ENCODE measurements around the gene MEF2C.

Gene MEF2C

DNA sequence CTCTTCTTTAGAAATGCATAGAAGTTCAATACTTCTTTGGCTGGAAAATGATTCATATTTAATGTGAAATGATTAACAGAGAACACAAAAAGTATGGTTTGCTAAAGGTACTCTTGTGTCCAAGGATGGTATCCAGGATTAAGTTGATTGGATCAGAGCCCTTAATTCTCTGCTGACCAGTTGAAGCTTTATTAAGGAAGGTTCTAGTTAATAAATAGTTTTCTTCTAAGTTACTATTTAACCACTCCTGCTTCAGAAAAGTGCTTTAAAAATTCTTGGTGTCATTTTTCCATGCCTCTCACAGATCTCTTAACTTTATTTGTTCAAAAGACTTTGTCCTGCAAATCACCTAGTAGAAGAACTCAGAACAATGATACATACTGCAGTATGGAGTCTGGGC lies 134.3 kb downstream of the MEF2C start:
- DNase-seq: no peak

DNA sequence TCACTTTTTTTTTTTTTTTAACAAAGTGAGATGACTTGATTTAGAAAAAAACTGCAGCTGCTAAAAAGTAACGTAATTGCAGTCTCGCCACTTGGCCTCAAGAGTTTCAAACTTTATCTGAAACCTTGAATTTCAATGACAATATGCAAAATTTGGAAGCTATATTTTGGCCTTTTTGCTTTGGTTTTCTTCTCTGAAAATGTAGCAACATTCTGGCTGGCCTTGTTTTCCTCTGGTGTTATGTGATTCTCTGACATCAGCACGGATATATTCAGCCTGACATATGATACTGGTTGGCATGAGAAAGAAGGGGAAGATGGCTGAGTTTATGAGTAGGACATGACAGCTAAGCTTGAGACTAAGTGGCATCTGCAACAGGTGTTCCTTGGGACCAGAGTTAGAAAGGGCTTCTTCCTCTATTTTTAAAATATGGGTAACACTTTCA lies 136.5 kb downstream of the MEF2C start:
- DNase-seq: no peak

DNA sequence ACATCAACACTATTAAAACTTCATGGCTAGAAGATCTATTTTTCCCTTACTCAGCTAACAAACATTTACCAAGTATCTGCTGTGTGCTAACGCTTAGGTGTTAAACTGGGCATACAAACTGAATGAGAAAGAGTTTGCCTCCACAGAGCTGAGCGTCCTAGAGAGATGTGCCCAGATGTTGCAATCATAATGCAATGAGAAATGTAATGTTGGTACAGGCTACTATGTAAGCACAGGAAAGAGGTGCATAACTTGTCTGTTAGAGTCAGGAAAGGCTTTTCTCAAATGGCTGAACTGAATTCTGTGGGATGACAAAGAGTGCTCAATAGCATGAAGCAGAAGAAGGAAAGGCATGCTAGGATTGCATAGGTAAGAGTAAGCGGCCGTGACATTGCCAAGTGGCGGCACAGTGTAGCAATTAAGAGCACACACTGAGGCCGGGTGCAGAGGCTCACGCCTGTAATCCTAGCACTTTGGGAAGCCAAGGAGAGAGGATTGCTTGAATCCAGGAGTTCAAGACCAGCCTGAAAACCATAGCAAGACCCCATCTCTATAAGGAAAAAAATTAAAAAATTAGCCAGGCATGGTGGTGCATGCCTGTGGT lies 137.8 kb downstream of the MEF2C start:
- no peak for DNase-seq

DNA sequence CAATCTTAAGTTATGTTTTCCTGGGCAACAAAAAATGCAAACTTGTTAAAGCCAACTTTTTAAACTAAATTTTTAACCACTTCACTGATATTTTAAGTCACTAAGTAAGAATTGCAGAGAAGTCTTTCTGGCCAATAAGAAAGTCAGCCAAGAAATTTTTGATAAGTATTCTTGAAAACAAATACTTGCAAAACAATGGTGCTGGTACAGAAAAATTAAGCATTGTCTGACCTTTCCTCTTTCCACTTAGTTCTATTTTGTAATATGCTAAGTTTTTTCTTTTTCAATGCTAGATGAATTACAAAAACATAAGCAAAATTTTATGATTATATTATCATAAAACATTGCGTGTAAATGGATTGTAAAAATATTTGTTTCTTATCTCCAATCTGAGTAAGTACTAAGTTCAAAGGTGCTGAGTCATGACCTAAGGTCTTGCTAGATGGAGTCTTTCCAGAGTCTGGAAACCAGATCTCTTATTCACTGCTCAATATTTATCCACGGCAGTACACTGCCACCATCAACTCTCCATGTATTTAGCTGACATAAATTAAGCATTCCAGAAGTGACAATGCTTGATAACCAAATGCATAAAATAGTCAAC lies 139.7 kb downstream of the MEF2C start:
- DNase-seq: no peak

DNA sequence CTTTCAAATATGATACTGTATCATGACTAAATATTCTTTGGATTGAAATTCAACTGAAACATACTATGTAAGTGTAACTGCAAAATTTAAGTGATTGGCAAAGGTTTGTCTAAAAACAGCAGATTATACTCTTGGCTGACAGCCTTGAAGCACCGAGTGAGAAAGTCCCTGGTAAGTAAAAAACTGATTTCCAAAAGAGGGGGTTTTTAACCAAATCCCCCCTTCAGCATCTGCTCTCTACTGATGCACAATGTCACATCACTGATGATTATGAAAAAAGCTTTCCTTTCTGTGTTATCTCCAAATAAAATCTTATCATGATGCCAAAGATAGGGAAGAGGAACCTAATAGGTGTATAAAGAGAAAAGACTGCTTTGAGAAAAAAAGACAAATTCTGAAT lies 141.0 kb downstream of the MEF2C start:
- DNase-seq: no peak

DNA sequence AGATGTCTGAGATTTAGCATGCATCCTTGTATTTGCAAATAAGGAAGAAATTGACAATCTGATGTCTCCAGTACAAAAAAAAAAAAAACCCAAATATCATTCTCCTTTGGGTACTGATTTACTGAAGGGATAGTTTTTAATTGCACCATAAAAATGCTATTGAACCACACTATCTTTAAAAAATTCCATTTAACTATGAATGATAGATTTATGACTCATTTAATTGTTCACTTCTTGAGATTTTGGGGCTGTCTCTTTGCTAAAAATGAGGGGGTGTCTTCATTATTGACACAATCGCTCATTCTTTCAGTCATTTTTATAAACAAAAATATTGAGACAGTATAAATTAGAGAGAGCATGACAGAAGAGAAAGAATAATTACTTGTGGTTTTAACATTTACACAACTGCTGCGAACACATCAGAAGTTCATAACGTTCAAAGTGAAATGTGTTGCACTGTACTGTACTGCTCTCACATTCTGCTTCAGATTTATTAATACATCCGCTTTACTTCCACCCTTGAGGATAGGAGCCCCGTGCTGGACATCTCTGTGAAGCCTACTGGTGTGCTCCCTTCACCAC lies 142.3 kb downstream of the MEF2C start:
- DNase-seq: no peak

DNA sequence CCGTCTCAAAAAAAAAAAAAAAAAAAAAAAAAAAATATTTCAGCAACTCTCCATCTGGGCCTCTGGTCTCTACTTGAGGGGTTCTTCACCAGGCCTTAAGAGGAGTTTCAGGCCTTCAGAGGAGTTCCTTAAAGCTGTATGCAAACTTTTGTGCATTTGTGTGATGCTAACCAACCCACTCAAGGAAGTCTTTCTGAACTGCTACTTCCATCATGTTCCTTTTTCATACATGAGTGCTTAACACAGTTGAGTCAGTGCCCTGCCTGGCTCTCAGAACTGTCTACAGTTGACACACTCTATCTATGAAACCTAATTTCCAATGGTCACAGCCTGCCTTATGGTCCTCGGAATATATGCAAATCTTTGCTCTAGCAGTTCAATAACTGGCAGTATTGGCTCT lies 146.5 kb downstream of the MEF2C start:
- DNase-seq: no peak

DNA sequence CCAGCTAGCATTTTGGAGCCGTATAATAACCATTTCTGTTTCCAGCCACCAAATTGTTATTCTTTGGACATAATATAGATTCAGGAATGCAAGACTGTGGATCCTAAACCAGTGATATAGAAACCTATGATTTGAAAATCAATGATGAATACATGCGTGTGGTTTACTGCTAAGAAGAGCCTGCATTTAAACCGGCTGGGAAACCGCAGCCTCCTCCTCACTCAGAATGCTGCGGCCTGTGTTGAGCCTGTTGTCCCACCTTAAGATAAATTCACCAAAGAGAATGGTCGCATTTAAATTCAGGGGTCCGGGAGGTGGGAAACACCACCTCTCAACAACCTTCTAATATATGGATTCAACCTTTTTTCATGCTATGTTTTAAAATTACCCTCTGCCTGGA lies 148.0 kb downstream of the MEF2C start:
- DNase-seq: no peak

DNA sequence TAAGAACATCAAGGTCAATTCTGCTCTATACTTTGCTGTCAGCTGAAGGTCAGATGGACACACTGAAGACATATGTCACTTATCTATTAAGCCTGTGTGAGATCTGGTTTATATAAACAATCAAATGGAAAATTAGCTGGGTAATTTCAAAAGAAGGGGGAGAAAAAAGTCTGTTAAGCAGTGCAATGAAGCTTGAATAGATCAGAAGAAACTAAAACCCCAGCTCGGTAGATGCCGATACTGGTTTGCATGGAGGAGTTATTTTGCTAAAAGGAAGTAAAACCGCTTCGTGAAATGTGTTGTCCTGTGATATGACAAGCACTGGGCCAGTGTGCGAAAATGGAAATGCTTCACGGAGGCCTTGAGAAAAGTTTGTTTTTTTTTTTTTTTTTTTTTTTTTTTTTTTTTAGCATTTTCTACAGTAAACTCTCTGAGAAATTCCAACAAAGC lies 148.8 kb downstream of the MEF2C start:
- no peak for DNase-seq

DNA sequence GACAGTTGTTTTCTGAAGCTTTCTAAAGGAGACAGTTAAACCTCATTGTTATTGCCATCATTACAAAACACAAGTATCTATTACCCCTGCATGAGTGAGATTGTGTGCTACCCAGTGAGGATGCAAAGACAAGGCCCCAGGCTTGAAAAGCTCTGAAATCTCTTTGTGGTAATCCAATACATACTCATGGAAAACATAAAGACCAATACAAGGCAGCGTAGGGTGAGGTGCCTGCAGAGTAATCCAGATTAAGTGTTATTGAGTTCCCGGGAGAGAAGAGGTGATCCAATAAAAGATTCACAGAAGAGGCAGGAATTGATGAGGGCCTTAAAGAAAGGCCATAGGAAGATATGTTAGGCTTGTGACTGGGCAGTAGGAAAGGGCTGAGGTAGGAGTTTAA lies 150.1 kb downstream of the MEF2C start:
- no peak for DNase-seq

DNA sequence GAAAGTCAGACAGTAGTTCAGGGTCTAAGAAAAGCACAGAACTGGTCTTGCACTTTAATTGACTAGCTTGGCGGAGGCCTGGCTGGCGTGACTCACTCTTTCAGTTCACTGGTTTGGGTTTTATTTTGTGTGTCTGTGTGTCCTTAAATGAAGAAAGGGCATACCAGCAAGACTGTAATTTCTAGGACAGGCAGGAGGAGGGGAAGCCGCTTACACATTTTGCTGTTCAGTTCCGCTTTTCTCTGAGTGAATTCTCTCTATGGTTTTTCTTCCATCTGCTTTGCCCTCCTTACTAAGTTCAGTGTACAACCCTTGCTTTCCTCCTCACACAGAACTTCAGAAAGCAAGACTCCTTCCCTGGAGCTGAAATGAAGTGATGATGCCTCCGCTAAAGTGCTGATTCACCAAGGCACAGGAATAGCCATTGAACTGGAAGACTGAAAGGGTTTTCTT lies 150.8 kb downstream of the MEF2C start:
- DNase-seq: no peak

DNA sequence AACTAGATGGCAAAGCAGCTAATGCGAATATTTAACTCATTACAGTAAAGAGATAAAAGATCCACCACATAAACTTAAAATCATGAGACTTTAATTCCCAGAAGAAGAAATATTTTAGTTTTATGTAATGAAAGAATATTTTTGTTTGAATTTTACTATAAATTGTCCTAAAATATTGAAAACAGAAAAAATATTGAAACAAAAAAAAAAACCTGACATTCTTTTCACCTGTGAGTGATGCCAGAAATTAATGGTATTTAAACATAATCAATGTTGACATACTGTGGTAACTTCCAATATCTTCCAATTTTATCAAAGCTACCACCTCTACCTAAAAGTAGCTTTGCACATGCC lies 153.2 kb downstream of the MEF2C start:
- DNase-seq: no peak

DNA sequence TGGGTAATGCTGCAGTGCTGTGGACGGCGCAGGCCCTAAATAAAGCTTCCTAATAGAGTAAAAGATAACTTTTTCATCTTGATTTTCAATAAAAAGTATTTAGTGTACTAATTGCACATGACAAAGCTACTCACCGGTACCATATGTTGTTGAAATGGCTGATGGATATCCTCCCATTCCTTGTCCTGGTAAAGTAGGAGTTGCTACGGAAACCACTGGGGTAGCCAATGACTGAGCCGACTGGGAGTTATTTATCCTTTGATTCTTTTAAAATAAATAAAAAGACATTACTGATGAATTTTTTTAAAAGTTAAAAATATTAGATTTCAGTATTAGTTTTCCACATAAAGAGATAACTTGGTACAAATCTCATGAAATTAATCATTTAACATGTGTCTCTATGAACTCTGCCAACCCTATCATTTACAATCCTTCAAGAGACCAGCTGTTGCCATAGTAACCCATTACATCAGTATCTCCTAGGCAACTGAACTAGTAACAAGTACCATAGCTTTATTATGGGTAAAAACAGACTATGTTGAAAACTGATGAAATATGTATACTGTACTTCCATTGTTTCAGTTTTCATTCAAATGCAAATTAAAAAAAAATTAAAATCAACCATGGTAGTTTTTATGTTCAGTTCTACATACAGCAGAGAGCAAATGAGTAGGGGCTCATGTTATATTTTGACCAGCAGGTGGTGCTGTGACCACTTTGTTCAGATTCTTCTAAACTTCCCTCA lies 153.7 kb downstream of the MEF2C start:
- peak; percentile 24 to 32 for DNase-seq

DNA sequence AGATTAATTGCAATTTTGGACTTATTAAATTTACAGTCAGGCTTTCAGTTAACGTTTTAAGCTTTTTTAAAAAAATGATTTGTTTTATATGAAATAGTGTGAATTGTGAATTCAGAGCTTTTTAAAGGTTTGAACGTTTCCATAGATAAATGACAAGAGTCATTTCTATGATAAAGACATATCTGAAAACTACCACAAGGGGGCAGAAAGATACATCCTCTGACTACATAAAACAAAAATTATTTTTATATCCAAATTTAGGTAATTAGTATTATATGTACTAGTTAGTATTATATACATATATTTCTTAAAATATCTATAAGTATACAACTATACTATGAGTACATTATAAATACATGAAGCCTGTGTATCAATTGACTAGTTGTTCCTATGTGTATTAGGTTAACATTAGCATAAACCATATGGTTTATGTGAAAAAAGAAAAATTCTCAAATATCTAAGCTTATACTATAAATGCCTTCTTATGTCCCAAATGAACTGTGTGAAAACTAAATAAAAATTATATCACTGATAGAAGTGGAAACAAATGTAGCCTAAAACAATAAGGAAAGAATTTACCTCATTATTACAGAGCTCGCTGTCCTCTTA lies 155.2 kb downstream of the MEF2C start:
- no peak for DNase-seq

DNA sequence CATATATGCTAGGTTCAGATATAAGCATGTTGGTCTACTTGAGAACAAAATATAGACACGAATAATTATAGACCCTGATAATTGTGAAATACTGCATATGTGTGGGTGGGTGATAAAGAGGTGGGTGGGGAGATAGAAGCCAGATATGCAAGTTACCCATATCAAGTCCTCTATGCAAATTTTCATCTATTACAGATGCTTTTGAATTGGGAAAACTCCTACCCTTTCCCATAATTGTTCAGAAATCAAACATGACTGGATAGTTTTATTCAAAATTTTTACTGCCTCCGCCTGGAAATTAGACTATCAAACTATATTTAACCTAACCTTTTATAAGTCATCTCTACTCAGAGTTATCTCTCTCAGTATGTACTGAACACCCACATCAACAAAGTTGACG lies 157.5 kb downstream of the MEF2C start:
- no peak for DNase-seq

DNA sequence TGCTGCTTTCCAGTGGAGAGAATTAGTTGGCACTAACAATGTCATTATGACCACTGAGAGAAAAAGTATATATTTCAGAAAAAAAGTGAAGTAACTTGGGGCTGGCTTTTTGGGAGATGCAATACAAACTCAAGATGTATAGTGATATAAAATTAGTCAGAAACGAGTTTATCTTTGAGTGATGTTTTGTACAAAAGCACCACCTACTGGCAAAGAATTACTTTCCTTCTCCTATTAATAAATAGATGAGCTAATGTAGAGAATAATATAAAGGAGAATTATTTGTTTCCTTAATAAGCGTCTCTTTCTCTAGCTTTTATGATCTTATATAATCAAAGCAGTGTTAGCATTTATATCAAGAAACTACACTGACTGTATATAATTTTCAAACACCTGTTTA lies 158.8 kb downstream of the MEF2C start:
- DNase-seq: no peak

DNA sequence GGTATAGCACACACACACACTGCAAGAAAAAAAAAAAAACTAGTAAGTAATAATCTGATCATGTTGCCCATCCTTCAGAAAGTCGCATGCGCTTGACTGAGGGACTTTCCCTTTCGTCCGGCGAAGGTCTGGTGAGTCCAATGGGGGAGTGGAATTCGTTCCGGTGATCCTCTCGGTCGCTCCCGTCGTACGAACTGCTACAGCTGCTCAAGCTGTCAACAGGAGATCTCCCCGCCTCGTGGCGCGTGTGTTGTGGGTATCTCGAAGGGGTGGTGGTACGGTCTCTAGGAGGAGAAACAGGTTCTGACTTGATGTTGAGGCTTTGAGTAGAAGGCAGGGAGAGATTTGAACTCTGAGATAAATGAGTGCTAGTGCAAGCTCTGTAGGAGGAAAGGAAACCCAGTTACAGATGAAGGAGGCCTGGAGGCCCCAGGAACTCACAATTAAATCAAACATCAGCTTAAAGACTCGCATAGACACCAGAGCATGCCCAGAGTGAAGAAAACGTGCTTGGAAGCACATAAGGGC lies 160.4 kb downstream of the MEF2C start:
- no peak for DNase-seq

DNA sequence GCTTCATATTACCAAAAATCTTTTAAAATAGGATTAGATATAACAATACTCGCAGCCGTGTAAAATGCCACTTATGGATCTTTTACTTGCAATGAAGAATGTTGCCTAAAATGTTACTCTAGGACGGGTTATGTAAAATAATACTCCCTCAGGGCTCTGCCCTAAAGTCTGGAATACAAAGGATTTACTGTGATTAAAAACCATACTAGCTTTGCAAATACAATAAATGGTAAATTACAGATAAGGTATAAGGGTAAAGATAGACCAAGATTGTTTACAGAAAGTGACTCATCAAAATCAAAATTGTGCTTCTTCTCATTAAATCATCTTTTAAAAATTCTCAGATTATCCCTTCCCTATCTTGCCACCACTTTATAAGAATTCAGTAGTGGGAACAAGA lies 163.6 kb downstream of the MEF2C start:
- no peak for DNase-seq

DNA sequence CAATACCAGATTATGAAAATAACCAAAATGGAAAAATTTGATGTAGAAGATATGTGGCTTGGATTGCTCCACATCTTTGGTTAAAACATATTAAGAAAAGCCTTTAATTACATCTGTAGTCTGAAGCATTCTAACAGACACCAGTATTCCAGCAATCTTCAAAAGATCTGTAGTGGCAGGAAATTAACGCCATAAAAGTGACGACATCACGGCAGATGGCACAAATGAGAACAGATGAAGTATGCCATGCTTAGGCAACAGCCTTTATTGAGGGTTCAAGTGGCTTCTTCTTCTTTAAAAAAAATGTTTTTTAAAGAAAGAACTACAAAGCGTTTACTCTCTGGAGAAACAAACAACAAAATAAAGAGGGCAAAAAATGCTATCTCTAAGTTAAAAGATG lies 164.2 kb downstream of the MEF2C start:
- no peak for DNase-seq

DNA sequence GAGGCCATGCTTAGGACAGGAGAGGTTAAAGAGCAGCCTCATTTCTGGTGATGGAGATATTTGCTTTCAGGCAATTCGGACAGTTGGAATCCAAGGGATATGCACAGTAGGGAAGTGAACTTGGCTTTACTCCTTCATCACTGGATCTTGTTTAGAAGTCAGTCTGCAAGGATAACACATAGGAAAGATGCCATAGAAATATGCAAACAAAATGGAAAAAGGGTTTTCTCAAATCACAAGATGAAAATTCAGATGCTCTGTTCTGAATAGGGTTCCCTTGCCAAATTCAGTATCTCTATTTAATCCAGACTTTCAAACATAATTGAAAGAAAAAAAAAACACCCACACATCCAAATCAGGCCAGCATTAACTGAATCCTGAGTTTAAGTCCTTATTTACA lies 166.9 kb downstream of the MEF2C start:
- no peak for DNase-seq

DNA sequence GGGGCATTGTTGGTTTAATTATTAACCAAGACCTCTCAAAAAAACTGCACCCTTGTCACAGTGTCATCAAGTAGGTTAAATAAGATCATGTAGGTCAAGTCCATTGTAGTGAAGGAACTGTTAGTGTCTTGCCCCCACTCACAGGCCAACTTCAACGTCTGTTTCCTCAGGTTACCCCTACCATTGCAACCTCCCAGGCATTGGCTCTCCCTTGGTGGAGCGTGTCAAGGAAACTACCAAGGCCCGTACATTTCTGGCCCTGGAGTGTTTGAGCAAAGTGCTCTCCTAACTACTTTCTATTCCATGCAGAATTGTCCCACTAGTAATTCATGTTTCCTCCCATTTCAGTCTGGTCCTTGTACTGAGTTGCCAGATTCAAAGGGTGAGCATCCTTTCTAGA lies 167.5 kb downstream of the MEF2C start:
- DNase-seq: no peak

DNA sequence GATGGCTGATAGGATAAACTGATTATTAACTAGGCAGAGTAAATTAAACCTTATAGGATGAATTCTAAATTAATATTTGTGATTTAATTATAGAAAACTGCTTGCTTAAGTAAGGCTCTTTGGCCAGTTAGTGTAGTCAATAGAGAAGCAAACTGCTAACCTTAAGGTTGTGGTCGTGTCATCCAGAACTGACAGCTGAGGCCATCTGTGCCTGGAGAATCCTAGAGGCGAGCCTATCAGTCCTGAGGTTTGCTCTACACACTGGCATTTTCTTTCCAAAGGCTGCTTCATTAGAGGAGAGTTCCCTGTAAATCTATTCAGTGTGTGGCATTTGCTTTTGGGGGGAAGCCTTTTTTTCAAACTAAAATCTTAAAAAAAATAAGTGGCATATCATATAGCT lies 169.2 kb downstream of the MEF2C start:
- no peak for DNase-seq

DNA sequence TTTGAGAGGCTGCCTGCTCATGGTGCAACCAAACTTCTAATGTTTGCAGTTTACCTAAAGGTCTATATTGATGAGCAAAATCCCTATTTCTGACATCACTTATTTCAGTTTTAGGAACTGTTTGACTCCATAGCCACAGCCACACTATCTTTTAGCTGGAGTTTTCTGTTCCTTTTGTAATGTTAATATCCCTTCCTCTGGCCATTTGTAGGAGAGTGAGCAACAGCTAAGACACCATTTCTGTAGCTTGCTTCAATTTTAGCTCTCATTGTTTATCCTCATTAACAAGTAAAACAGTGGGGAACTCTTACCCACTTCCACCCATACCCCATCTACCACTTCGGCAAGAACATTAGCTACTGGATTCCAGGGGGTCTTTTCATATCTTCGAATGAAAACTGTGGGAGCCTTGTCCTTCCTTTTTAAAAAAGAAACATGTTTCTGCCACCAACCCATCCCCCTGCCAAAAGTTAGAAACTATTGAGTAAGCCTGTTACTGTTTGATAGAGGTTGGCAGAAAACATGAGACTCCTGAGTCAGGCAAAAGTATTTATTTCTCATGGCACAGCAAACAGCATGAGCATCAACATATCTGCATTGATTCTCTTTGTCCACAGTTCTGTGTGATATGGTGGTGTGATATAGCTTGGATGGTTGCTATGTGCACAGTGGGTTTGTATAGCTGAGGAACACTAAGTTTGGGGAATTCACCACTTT lies 174.1 kb downstream of the MEF2C start:
- no peak for DNase-seq

All from stimulated activated CD4-positive, alpha-beta T cell treated with anti-CD3 and anti-CD28 coated beads, Interleukin-4, amount 100 ng/mL, for 4 hours (primary cell).